GM19035 (cell line): Measurements from ENCODE around the gene EPHA4.

Experiments used
- ATAC-seq: cut with Tn5 transposase; IDR thresholded peaks from one replicate; pipeline ENCODE4 v1.9.1; 2021; ENCODE audit not compliant: unreplicated experiment

The EPHA4 gene

DNA sequence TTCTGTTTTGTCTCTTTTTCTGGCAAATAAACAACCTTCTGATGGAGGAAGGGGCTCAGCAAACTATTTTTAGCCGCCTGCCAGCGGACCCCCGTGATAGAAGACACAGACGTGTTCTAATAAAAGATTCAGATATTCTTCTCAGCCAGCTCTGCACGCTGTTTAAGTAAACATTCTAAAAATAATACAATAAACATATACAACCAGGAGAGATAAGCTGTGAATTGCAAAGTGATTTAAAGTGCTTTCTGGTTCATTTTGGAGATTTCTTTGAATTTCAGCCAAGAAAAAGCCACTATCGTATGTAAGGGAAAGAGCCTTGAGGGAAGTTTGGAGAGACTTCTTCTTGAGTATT, 201.3 kb downstream of the EPHA4 start:
- no peak for ATAC-seq

DNA sequence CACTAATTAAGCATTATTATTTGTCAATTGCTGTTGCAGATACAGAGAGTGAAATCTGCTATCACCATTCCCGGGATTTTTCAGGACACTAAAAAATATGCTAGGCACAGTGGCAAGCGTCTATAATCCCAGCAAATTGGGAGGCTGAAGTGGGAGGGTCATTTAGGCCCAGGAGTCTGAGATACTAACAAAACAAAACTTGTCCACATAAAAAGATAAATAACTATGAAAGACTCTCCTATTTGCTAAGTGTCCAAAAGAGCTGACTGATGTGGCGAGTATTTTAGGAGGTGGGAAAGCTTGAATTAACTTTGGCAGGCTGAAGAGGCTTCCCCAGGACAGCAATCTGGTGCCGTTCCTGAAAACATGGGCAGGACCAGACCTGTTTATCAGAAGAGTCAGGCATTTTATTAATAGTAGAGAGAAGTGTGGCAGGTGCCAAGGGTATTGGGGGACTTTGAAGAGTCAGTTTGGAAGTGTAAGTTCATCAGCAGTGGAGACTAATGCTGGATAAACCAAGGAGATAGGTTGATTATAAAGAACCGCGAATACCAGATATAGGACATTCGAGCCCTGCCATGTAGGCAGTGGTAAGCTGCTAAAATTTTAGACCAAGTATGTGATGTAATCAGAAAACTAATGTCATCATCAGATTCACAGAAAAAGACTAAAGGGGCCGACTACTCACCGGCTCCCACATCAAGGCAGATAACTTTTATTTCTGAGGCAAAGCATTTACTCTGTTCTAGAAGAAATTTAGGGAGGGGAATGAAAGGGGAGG, 201.8 kb downstream of the EPHA4 start:
- ATAC-seq = no peak
